Measurements from ENCODE around the gene MESD. TPM values are rescaled to one million over a fixed set of nuclear protein-coding genes. Genes with fewer than 3 reads are reported as not detected.

Gene MESD
- total and polyA plus RNA-seq, 9 of the 15 experiments (the other 6 are each of a cell fraction or from before 2014, with no cell fraction given), result 11.3 to 39.7 (median 22.8) TPM

DNA sequence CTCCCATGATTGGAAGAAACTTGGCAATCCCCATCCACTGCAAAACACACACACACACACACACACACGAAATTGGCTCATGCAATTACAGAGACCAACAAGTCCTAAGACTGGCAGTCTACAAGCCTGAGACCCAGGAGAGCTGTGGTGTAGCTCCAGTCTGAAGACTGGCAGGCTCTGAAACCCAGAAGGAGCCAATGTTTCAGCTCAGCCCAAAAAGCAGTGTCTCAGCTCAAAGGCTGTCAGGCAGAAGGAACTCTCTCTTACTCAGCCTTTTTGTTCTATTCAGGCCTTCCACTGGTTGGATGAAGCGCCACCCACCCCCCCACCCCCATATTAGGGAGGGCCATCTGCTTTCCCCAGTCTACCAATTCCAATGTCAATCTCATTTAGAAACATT is 32.1 kb downstream of the MESD start (continued):
- TF ChIP-seq RFX5 (IDR thresholded peaks at IDR 0.05; ENCODE audit: low read depth, low read length), result no peak
- TF ChIP-seq ZNF695 (CRISPR knock-in tag; IDR thresholded peaks at IDR 0.05), result no peak
- TF ChIP-seq U2AF2 (optimal IDR thresholded peaks at IDR 0.05; ENCODE audit: low read depth, low read length), result no peak
- TF ChIP-seq NRF1 (conservative IDR thresholded peaks at IDR 0.05 in 1 of 2, IDR thresholded peaks at IDR 0.05 in 1 of 2), result no peak
- no peak for TF ChIP-seq CHD7 (IDR thresholded peaks at IDR 0.05; ENCODE audit: low read depth, low read length)
